GM12878 (cell line): Measurements from ENCODE around the gene NUB1. TPM values are rescaled to one million over a fixed set of nuclear protein-coding genes. Genes with fewer than 3 reads are reported as not detected.

ENCODE experiments used
- ATAC-seq: fragments of 200-7000 bp; cut with Tn5 transposase; 3 replicates; pipeline ENCODE4 v1.9.1; 2020; ENCODE audit warnings: mild to moderate bottlenecking, moderate library complexity
- BruUV-seq: library from RNA; stranded (reverse); fragments of 400-500 nt; replicated peaks from 2 replicates; lab custom pipeline; 2021; lab: Mats Ljungman, UMichigan
- CTCF ChIA-PET: fragments of 300-600 bp; sonication (Branson Sonifier 250); formaldehyde crosslinking; extraction: SDS; loops from one replicate; lab custom pipeline; 2021; ENCODE audit warnings: inconsistent platforms; lab: Yijun Ruan, JAX
- POLR2A ChIA-PET: fragments of 350-600 bp; formaldehyde crosslinking; extraction: SDS; loops from one replicate; lab custom pipeline; 2021; ENCODE audit warnings: inconsistent platforms; lab: Charles Lee
- RAD21 ChIA-PET: fragments of 300-600 bp; sonication (Branson Sonifier 250); formaldehyde crosslinking; loops from one replicate; lab custom pipeline; 2023; ENCODE audit warnings: antibody characterized with exemption; ENCODE audit not compliant: unreplicated experiment; lab: Charles Lee
- SMC1A ChIA-PET: fragments of 300-600 bp; sonication (Branson Sonifier 250); formaldehyde crosslinking; loops from one replicate; lab custom pipeline; 2023; ENCODE audit not compliant: unreplicated experiment, uncharacterized antibody; lab: Charles Lee
- DNase-seq: peaks from one replicate; pipeline ENCODE4 v3.0.0-alpha.2; 2011; ENCODE audit warnings: low read depth, low spot score
- FAIRE-seq: peaks from 3 replicates; lab custom pipeline; 2011; peaks lifted over from hg19 to GRCh38; lab: Jason Lieb, UNC
- H2AFZ ChIP-seq: 2 replicates; pipeline ENCODE4 v1.6.0; 2011; ENCODE audit warnings: low read depth, low read length, control low read depth; ENCODE audit not compliant: control insufficient read depth
- H3K27ac ChIP-seq: 2 replicates; pipeline ENCODE4 v1.5.1; 2011; ENCODE audit warnings: control low read depth; ENCODE audit not compliant: control insufficient read depth, insufficient read depth
- H3K27me3 ChIP-seq, 2 experiments: replicated peaks in 1 of 2; 2 replicates each; pipeline versions ENCODE4 v1.6.0 to v1.6.1; 2011; ENCODE audit warnings: low read length in 1 of 2; ENCODE audit not compliant: control insufficient read depth in 2 of 2, insufficient read depth in 2 of 2
- H3K36me3 ChIP-seq, 2 experiments: 2 replicates each; pipeline ENCODE4 v1.5.1; 2011; ENCODE audit warnings: low read length in 1 of 2; ENCODE audit not compliant: control insufficient read depth in 2 of 2, insufficient read depth in 2 of 2
- H3K4me1 ChIP-seq: 2 replicates; pipeline ENCODE4 v1.6.1; 2011; ENCODE audit warnings: mild to moderate bottlenecking, low read length, moderate library complexity, mixed read lengths; ENCODE audit not compliant: control insufficient read depth, insufficient read depth
- H3K4me2 ChIP-seq: 2 replicates; pipeline ENCODE4 v1.6.0; 2011; ENCODE audit warnings: control low read depth; ENCODE audit not compliant: control insufficient read depth, insufficient read depth
- H3K4me3 ChIP-seq: fragments of 200-600 bp; sonication (generic); 2 replicates; pipeline ENCODE4 v1.5.1; 2016
- H3K79me2 ChIP-seq: 2 replicates; pipeline ENCODE4 v1.6.0; 2011; ENCODE audit warnings: low read length; ENCODE audit not compliant: control insufficient read depth, insufficient read depth
- H3K9ac ChIP-seq: 2 replicates; pipeline ENCODE4 v1.8.0; 2011; ENCODE audit warnings: low read length, control low read depth, mixed read lengths; ENCODE audit not compliant: control insufficient read depth, insufficient read depth
- H3K9me3 ChIP-seq: replicated peaks from 3 replicates; pipeline ENCODE4 v1.5.1; 2011; ENCODE audit warnings: mild to moderate bottlenecking, low read length; ENCODE audit not compliant: control insufficient read depth, insufficient read depth
- H4K20me1 ChIP-seq: 2 replicates; pipeline ENCODE4 v1.6.0; 2011; ENCODE audit not compliant: control insufficient read depth, insufficient read depth
- E2F8 ChIP-seq: fragments of 450-650 bp; IDR thresholded peaks from 2 replicates; pipeline ENCODE4 v1.6.1; 2018; ENCODE audit warnings: mild to moderate bottlenecking, low read depth, moderate library complexity; ENCODE audit not compliant: partially characterized antibody
- PAX8 ChIP-seq: fragments of 450-650 bp; IDR thresholded peaks from 2 replicates; pipeline ENCODE4 v1.6.1; 2017; ENCODE audit warnings: mild to moderate bottlenecking, moderate library complexity
- PKNOX1 ChIP-seq: fragments of 450-650 bp; IDR thresholded peaks from 2 replicates; pipeline ENCODE4 v1.6.1; 2016; ENCODE audit warnings: mild to moderate bottlenecking
- PML ChIP-seq: IDR thresholded peaks from 2 replicates; pipeline ENCODE4 v1.6.1; 2012; ENCODE audit warnings: low read length, inconsistent platforms
- SRF ChIP-seq, 2 experiments: IDR thresholded peaks; 2 replicates each; pipeline ENCODE4 v1.6.1; 2011; ENCODE audit warnings: low read depth in 2 of 2, low read length in 2 of 2, mild to moderate bottlenecking in 1 of 2, moderate library complexity in 1 of 2
- SUZ12 ChIP-seq: fragments of 200-600 bp; sonication (generic); IDR thresholded peaks from one replicate; pipeline ENCODE4 v1.6.1; 2018; ENCODE audit warnings: antibody characterized with exemption, mild to moderate bottlenecking; ENCODE audit not compliant: unreplicated experiment
- ZBTB11 ChIP-seq: fragments of 450-650 bp; formaldehyde crosslinking; IDR thresholded peaks from 2 replicates; pipeline ENCODE4 v1.5.0; 2022; ENCODE audit warnings: mild to moderate bottlenecking, missing genetic modification characterization
- WGBS: methylation state at CpG from one replicate; pipeline ENCODE4 v1.1.6; 2016; ENCODE audit warnings: low lambda C conversion rate; ENCODE audit not compliant: insufficient replicate concordance, insufficient coverage; ENCODE audit errors: missing lambda C conversion rate; 5-methylcytosine and 5-hydroxymethylcytosine counted together
- in situ Hi-C: fragments of 300-500 bp; cut with MboI; formaldehyde crosslinking; loops from 9 replicates; pipeline ENCODE4 v1.14.3; 2018; ENCODE audit warnings: mixed read lengths
- intact Hi-C: fragments of 100-400 bp; cut with micrococcal nuclease; formaldehyde crosslinking; loops from one replicate; pipeline ENCODE4 v1.14.2; 2022; ENCODE audit not compliant: unreplicated experiment
- polyA plus RNA-seq, 11 experiments: library from polyadenylated mRNA; depleted of rRNA in 4 of 11; unstranded in 6 of 11; stranded (reverse) in 5 of 11; fragments of >200 nt; fragmentation: Nextera tagmentation in 4 of 11; fragmentation: Illumina TruSeq in 1 of 11; extraction: Ambion mirVana in 4 of 11; extraction: Trizol in 1 of 11; gene quantifications; 1 replicate in 1 of 11; 2 replicates in 10 of 11; pipeline versions ENCODE4 v1.2.1 to v1.2.3, GENCODE V29; 2011 to 2016; ENCODE audit warnings: inconsistent platforms in 2 of 11, missing spikeins in 2 of 11, low read depth in 1 of 11
- total RNA-seq, 4 experiments: library from RNA; depleted of rRNA in 3 of 4; stranded (reverse); fragments of >200 nt in 3 of 4; fragmentation: Illumina TruSeq in 1 of 4; extraction: Trizol in 1 of 4; gene quantifications; 2 replicates each; pipeline versions ENCODE4 v1.2.1 to v1.2.3, GENCODE V29; 2013 to 2021

The NUB1 gene
- total and polyA plus RNA-seq, 10 of the 15 experiments (the other 5 are each of a cell fraction or from before 2014, with no cell fraction given): 24.1 to 102 (median 49.0) TPM

GRCh38 chr7:151384776-151385625 lies 43.4 kb downstream of the NUB1 start (continued):
- TF ChIP-seq PKNOX1 (no peak), PML (no peak)

GRCh38 chr7:151385626-151386300 lies 44.2 kb downstream of the NUB1 start:
- WGBS: 59% methylated on average over 26 of the region's 26 CpGs
- POLR2A ChIA-PET: no interaction called here
- FAIRE-seq (no peak), DNase-seq (no peak), ATAC-seq (no peak)
- H3K4me3 ChIP-seq: no peak overlapping the region
- H3K4me1 ChIP-seq: peaks cover 4% of the 10 kb centered on the region
- H3K36me3 ChIP-seq: no peaks in the 10 kb centered on the region
- BruUV-seq: no TSS peak
- no peaks in the 10 kb centered on the region for H3K79me2 ChIP-seq
- H3K27ac ChIP-seq: no peak overlapping the region
- intact Hi-C loops (no loop called here), in situ Hi-C loops (no loop called here)
- H2AFZ ChIP-seq: no peak overlapping the region
- H3K4me2 ChIP-seq: no peak overlapping the region
- H3K9me3 ChIP-seq: no peaks in the 10 kb centered on the region; the same call in 2 of the 3 replicates
- no peaks in the 10 kb centered on the region for H4K20me1 ChIP-seq
- SMC1A ChIA-PET: no interaction called here
- H3K9ac ChIP-seq: no peak overlapping the region
- RAD21 ChIA-PET: no interaction called here
- CTCF ChIA-PET: no interaction called here
- peaks cover 2 to 3% of the 10 kb centered on the region in 2 experiments; a peak in 3 of 4 replicates for H3K27me3 ChIP-seq
- TF ChIP-seq SRF (IDR thresholded peaks at IDR 0.05; ENCODE audit: low read depth in 2 of 2, low read length in 2 of 2) (no peak), PAX8 (no peak), SUZ12 (no peak), E2F8 (no peak), ZBTB11 (CRISPR knock-in tag) (no peak)
